Stomach (tissue), 9 donors: ENCODE measurements around the gene EGFL8. TPM values are rescaled to one million over a fixed set of nuclear protein-coding genes. Genes with fewer than 3 reads are reported as not detected.

Experiments
- DNase-seq, 2 donors: peaks; one replicate each; pipeline versions ENCODE4 v3.0.0 to v3.0.0-alpha.2; 2013 to 2019
- H3K27ac ChIP-seq, 5 donors: fragments of 200-600 bp in 4 of 5; sonication (generic) in 4 of 5; one replicate each; pipeline ENCODE4 v1.5.1; 2013 to 2019; ENCODE audit warnings: mild to moderate bottlenecking in 1 of 5, moderate library complexity in 1 of 5
- H3K27me3 ChIP-seq, 3 donors: fragments of 200-600 bp; sonication (generic); one replicate each; pipeline ENCODE4 v1.5.1; 2017 to 2019; ENCODE audit warnings: mixed run types in 1 of 3
- H3K36me3 ChIP-seq, 4 donors: fragments of 200-600 bp; sonication (generic); 1 replicate in 3 of 4; 2 replicates in 1 of 4; pipeline ENCODE4 v1.5.1; 2016 to 2019
- H3K4me1 ChIP-seq, 4 donors: fragments of 200-600 bp; sonication (generic); one replicate each; pipeline ENCODE4 v1.5.1; 2016 to 2019
- H3K4me3 ChIP-seq, 4 donors: fragments of 200-600 bp; sonication (generic) in 3 of 4; one replicate each; pipeline ENCODE4 v1.5.1; 2016 to 2019; ENCODE audit warnings: mild to moderate bottlenecking in 1 of 4
- H3K9me3 ChIP-seq, 4 donors: fragments of 200-600 bp; sonication (generic); one replicate each; pipeline ENCODE4 v1.5.1; 2016 to 2019
- CTCF ChIP-seq, 7 experiments: fragments of 450-650 bp in 4 of 7; fragments of 200-600 bp in 3 of 7; sonication (generic) in 3 of 7; IDR thresholded peaks; one replicate each; pipeline ENCODE4 v1.5.1; 2016 to 2019; ENCODE audit warnings: antibody characterized with exemption in 7 of 7, control low read depth in 2 of 7, mild to moderate bottlenecking in 1 of 7
- EP300 ChIP-seq: sonication (generic); formaldehyde crosslinking; IDR thresholded peaks from one replicate; pipeline ENCODE4 v1.6.1; 2017; ENCODE audit warnings: antibody characterized with exemption
- POLR2A ChIP-seq, 4 donors: fragments of 450-650 bp; IDR thresholded peaks; one replicate each; pipeline ENCODE4 v1.6.1; 2016; ENCODE audit warnings: antibody characterized with exemption in 4 of 4, control low read depth in 2 of 4, mild to moderate bottlenecking in 1 of 4, moderate library complexity in 1 of 4
- POLR2AphosphoS5 ChIP-seq, 3 donors: sonication (generic); formaldehyde crosslinking; IDR thresholded peaks; one replicate each; pipeline ENCODE4 v1.6.1; 2016; ENCODE audit warnings: antibody characterized with exemption in 3 of 3
- WGBS, 5 donors: extraction: QIAGEN DNeasy Blood & Tissue Kit in 3 of 5; methylation state at CpG; one replicate each; pipeline versions ENCODE4 v1.1.5 to v1.1.7; 2013 to 2018; 5-methylcytosine and 5-hydroxymethylcytosine counted together
- intact Hi-C: fragments of 100-400 bp; cut with DNase I; formaldehyde crosslinking; loops from one replicate; pipeline ENCODE4 v1.15.1; 2023; ENCODE audit warnings: low total_unique reads
- polyA plus RNA-seq, 3 donors: library from polyadenylated mRNA; stranded (reverse); fragments of 200-250 nt; gene quantifications; one replicate each; pipeline ENCODE4 v1.2.3, GENCODE V29; 2013
- total RNA-seq, 5 donors: library from RNA; depleted of rRNA; stranded (reverse); fragments of >200 nt; gene quantifications; one replicate each; pipeline versions ENCODE4 v1.1.0 to v1.2.3, GENCODE V29; 2014 to 2016
- donor health status: healthy with polysubstance abuse.
- donor health status: Bipolar disorder and iron deficiency.
- donor health status: healthy.

Gene EGFL8
- total and polyA plus RNA-seq, 8 donors, result 0.87 to 224 (median 15.6) TPM

DNA sequence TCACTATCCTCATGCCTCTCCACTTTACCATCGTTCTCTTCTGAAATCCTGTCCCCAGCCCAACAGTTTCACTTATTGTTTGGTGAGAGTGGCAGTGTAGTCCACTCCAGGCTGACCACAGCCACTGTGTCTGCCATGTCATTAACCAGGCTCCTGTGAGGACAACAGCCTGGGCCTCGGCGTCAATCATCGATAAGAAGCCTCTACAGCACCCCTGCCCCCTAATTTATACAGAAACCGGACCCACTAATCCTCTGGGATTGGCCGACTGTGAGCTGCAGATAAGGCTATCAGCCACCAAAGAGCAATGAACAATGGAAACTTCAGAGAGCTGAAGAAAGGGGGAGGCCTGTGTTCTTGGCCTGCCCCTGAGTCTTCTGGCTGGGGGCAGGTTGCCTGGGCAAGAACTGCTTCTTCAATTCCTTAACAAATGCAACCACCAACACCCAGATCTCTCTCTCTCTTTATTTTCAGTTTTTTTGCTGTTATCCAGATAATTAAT, 3.4 kb downstream of the EGFL8 start:
- TF ChIP-seq CTCF (IDR thresholded peaks at IDR 0.05) (no peak), POLR2AphosphoS5 (IDR thresholded peaks at IDR 0.05) (no peak), EP300 (no peak), POLR2A (IDR thresholded peaks at IDR 0.05) (no peak)
- H3K27ac ChIP-seq, result peak overlapping the region; percentile 28 to 75 (median 69)
- intact Hi-C loops, result no loop called here
- peak in 1 of 2 donors; percentile 65 for DNase-seq
- H3K27me3 ChIP-seq, result no peaks in the 10 kb centered on the region
- peaks cover 29 to 54% (median 37%) of the 10 kb centered on the region in 4 donors for H3K4me1 ChIP-seq
- no peak overlapping the region for H3K4me3 ChIP-seq
- WGBS, 5 donors, result 27 to 41% (median 36%) methylated on average over 6 of the region's 6 CpGs
- H3K36me3 ChIP-seq, result peaks cover 42 to 78% (median 76%) of the 10 kb centered on the region in 4 donors
- no peaks in the 10 kb centered on the region for H3K9me3 ChIP-seq

DNA sequence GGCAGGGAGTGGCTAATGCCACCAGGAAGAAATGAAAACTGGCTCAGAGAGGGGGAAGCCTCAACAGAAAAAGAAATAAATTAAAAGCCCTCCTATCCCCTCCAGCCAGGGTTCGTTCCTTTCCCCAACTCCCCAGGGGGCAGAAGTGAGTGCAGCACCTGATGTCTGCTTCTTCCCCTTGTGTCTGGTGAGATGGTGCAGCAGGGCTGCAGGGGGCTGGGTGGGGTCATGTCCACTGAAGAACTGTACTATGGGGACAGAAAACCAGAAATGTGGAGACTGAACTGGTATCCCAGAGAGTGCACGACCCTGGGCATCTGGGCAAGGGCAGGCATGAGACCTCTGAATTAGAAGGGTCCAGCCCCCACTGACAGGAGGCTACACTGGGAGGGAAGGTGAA, 4.0 kb downstream of the EGFL8 start:
- intact Hi-C loops, result no loop called here
- Histone ChIP-seq H3K36me3 (peaks cover 42 to 73% (median 71%) of the 10 kb centered on the region in 4 donors), H3K4me1 (peaks cover 34 to 54% (median 40%) of the 10 kb centered on the region in 4 donors), H3K4me3 (no peak overlapping the region), H3K27me3 (no peaks in the 10 kb centered on the region), H3K9me3 (no peaks in the 10 kb centered on the region), H3K27ac (peak overlapping the region; percentile 39 to 75 (median 69))
- TF ChIP-seq POLR2AphosphoS5 (IDR thresholded peaks at IDR 0.05) (no peak), CTCF (IDR thresholded peaks at IDR 0.05) (no peak), EP300 (no peak), POLR2A (IDR thresholded peaks at IDR 0.05) (no peak)
- WGBS, 5 donors, result 37 to 63% (median 55%) methylated on average over 2 of the region's 2 CpGs
- no peak for DNase-seq

DNA sequence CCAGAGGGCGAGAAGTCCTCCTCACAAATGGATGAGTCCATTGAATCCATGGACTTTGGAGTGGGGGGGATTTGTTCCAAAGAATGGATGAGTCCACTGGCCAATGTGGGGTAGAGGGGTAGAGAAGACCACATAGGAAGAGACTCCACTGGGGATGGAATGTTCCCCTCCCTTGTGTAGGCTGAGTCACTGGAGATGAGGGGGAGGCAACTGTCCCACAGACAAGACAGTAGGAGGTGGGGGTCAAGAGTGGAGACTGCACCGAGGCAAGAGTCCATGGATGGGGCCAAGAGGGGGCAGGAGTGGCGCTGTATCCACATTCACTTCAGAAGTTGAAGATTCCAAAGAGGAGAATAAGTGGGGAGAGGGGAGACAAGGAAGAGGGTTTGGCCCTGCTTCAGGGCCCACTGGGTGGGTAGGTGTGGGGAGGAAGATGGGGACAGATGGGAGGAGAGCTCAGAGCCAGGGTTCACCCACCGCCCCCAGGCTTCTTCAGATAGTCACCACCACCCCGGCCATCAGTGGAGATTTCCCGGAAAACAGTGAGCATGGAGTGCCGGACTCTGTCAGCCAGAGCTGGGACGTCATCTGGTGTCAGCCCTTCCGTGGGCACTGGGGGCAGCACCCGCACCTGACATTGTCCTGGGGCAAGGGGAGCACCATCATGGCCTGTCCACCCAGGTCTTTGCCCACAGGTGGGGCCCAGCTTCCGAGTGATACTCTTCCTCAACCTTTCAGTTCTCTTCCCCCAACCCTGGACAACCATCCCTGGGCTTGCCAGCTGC, 4.6 kb downstream of the EGFL8 start:
- no peak for TF ChIP-seq CTCF (IDR thresholded peaks at IDR 0.05)
- no peak for TF ChIP-seq POLR2AphosphoS5 (IDR thresholded peaks at IDR 0.05)
- no peak for TF ChIP-seq POLR2A (IDR thresholded peaks at IDR 0.05)
- TF ChIP-seq EP300, result no peak
- Histone ChIP-seq H3K9me3 (no peaks in the 10 kb centered on the region), H3K27ac (peak overlapping the region; percentile 39 to 75 (median 69)), H3K4me3 (no peak overlapping the region), H3K36me3 (peaks cover 42 to 69% (median 67%) of the 10 kb centered on the region in 4 donors), H3K27me3 (no peaks in the 10 kb centered on the region), H3K4me1 (peaks cover 37 to 59% (median 43%) of the 10 kb centered on the region in 4 donors)
- no peak for DNase-seq
- 59 to 69% (median 65%) methylated on average over 10 to 11 of the region's 11 CpGs for WGBS, 5 donors
- intact Hi-C loops, result no loop called here

- intact Hi-C loops, result no loop called here
- Histone ChIP-seq H3K4me1 (peaks cover 46 to 72% (median 56%) of the 10 kb centered on the region in 4 donors), H3K9me3 (no peaks in the 10 kb centered on the region), H3K36me3 (peaks cover 42 to 61% (median 58%) of the 10 kb centered on the region in 4 donors), H3K27ac (peak overlapping the region in 2 of 5 donors; percentile 74 to 75), H3K27me3 (no peaks in the 10 kb centered on the region), H3K4me3 (no peak overlapping the region)
- no peak for DNase-seq
- 89 to 97% (median 94%) methylated on average over 11 of the region's 11 CpGs for WGBS, 5 donors
- TF ChIP-seq POLR2A (IDR thresholded peaks at IDR 0.05) (no peak), CTCF (IDR thresholded peaks at IDR 0.05) (no peak), POLR2AphosphoS5 (IDR thresholded peaks at IDR 0.05) (no peak), EP300 (no peak)
Observed at GRCh38 chr6:32170294-32170693, 5.9 kb downstream of the EGFL8 start.
